Stimulated activated CD8-positive, alpha-beta memory T cell treated with anti-CD3 and anti-CD28 coated beads, Interleukin-15, amount 100 ng/mL, for 24 hours (primary cell): ENCODE measurements around the gene LAMA5.

Experiments
- DNase-seq: peaks from one replicate; pipeline ENCODE4 v3.0.0-alpha.2; 2020; ENCODE audit warnings: low read depth

Gene LAMA5, protein sequence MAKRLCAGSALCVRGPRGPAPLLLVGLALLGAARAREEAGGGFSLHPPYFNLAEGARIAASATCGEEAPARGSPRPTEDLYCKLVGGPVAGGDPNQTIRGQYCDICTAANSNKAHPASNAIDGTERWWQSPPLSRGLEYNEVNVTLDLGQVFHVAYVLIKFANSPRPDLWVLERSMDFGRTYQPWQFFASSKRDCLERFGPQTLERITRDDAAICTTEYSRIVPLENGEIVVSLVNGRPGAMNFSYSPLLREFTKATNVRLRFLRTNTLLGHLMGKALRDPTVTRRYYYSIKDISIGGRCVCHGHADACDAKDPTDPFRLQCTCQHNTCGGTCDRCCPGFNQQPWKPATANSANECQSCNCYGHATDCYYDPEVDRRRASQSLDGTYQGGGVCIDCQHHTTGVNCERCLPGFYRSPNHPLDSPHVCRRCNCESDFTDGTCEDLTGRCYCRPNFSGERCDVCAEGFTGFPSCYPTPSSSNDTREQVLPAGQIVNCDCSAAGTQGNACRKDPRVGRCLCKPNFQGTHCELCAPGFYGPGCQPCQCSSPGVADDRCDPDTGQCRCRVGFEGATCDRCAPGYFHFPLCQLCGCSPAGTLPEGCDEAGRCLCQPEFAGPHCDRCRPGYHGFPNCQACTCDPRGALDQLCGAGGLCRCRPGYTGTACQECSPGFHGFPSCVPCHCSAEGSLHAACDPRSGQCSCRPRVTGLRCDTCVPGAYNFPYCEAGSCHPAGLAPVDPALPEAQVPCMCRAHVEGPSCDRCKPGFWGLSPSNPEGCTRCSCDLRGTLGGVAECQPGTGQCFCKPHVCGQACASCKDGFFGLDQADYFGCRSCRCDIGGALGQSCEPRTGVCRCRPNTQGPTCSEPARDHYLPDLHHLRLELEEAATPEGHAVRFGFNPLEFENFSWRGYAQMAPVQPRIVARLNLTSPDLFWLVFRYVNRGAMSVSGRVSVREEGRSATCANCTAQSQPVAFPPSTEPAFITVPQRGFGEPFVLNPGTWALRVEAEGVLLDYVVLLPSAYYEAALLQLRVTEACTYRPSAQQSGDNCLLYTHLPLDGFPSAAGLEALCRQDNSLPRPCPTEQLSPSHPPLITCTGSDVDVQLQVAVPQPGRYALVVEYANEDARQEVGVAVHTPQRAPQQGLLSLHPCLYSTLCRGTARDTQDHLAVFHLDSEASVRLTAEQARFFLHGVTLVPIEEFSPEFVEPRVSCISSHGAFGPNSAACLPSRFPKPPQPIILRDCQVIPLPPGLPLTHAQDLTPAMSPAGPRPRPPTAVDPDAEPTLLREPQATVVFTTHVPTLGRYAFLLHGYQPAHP (N-terminal part only)

DNA sequence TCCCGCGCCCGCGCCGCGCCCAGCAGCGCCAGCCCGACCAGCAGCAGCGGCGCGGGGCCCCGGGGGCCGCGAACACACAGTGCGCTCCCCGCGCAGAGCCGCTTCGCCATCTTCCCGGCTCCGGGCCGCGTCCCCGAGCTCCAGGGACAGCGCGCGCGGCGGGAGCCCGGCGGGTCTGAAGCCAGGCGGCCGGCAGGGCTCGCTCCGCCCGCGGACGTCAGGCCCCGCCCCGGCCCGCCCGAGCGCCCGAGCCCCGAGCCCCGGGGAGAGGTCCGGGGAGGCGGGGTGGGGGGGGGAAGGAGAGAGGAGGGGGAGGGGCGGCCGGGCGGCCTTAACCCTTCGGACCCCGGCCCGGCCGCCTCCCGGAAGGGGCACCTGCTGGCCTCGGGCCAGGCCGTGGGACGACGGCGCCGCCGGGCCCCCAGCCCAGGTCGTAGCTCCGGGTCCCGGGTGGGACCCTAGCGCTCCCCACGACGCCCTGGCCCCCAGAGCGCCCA, at the start of gene LAMA5:
TSS of gene LAMA5 (minus strand) at position 177 of the 497 bp plus-strand sequence. CDS start at position 110, 67 bp downstream.
- no peak for DNase-seq

DNA sequence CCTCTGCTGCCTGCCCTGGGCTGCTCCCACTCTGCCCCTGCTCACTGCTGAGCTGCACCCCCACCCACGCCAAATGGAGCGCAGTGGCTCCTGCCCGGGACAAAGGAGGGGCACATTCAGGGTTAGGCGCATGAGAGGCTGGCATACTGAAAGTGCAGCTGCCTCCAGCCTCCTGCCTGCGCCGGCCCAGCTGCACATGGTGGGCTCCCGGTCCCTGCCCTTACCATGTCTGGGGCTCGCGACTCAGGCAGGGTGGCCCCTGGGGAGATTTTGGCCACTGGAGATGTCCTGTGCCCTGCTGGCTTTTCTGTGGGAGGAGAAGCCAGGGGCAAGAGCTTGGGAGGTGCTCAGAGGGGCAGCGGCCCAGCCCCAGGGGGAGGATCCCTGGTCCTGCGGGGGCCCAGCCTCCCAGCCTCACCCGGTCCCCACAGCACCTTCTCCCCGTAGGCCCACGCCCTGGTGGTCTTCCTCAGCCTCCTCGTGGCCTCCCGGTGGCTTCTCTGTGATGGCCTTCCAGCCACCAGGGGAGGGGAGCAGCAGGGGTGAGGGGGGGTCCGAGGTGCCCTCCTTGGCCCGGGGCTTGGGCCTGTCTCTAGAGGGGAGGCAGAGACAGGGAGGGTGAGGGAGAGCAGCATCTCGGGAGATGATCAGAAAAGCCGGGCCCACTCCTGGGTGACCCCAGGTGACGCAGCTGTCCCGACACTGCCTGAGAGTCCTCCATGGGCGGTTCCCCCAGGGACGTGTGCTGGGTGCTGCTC, 48.4 kb upstream of the LAMA5 start:
- DNase-seq = no peak

DNA sequence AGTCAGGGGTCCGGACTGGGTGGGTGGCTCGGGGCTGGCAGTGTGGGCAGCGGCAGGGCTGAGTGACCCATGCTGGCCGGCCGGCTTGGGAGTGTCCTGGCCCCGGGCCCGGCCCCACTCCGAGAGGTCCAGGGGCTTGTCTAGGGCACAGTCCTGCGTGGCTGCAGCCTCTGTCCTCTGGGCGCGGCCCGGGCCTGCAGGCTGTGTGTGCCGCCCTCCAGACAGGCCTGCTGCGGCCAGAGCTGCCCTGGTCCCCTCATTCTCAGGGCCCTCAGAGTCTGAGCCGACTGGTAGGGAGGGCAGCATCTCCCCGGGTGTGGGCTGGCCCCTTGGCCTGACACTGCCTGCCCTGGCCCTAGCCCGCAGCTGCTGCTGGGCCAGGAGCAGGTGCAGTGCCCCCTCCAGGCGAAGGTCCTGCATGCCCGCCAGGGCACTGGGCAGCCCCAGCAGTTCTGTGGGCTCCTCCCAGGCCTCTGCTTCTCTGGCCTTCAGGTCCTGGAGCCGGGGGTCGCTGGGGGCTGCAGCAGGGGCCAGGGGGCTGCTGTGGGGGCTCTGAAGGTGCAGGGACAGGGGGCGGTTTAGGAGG, 46.9 kb upstream of the LAMA5 start:
- no peak for DNase-seq

DNA sequence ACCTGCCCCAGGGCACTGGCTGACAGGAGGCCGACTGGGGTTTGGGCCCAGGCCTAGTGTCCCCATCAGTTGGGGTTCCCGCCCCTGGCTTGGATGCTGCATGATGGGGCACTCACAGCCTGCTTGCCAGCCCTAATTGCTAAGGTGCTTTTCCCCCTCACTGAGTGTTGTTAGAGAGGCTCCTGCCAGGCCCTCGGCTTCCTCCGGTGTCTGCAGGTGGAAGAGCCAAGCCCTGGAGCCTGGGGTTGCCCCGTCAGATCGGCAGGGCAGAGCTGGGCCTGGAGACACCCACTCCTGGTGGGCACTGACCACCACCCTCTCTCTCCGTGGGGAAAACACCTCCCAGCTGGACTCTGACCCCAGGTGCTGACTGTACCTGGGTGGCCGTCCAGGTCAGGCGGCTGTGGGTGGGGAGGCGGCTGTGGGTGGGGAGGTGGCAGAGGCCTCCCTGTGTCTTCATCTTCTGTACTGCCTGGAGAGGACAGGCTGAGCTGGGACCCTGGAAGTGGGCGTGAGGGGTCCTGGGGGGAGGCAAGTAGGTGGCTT, 46.0 kb upstream of the LAMA5 start:
- no peak for DNase-seq

DNA sequence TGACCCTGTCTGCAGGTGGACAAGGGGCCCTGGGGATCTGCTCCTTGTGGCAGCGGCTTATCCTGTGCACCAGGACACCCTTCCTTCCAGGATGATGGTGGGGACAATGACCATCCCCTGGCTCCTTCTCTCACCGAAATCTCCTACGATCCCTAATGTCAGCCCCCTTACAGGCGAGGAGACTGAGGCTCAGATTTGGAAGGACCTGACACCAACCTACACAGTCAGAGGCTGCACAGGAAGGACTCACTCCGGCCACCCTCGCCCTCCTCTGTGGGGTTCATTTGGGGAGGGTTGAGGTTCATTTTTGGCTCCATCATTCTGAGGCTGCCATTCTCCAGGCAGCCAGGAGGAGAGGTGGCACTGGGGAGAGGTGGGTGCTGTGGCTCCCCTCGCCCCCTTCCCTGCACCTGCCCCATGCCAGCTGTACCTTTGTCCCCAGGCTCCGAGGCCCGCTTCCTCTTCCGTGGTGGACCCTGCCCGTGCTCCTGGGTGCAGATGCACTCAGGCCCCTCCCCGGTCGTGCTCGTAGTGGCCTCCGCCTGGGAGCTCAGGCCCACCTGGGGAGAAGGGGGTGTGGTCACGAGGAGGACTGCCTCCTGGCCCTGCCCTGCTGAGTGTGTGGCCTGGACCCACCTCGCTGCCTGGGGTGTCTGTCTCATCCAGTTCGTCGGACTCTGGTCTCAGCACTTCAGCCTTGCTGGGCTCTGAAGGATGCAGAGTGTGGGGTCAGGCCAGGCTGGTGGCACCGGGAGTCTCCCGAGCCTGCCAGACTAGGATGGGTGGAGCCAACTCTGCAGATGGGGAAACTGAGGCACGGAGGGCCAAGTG, 45.3 kb upstream of the LAMA5 start:
- DNase-seq = no peak

- DNase-seq = no peak
These were observed 44.5 kb upstream of the LAMA5 start for GRCh38 chr20:62411479-62412193.

- no peak for DNase-seq
These were observed 43.8 kb upstream of the LAMA5 start for GRCh38 chr20:62410746-62411478.

DNA sequence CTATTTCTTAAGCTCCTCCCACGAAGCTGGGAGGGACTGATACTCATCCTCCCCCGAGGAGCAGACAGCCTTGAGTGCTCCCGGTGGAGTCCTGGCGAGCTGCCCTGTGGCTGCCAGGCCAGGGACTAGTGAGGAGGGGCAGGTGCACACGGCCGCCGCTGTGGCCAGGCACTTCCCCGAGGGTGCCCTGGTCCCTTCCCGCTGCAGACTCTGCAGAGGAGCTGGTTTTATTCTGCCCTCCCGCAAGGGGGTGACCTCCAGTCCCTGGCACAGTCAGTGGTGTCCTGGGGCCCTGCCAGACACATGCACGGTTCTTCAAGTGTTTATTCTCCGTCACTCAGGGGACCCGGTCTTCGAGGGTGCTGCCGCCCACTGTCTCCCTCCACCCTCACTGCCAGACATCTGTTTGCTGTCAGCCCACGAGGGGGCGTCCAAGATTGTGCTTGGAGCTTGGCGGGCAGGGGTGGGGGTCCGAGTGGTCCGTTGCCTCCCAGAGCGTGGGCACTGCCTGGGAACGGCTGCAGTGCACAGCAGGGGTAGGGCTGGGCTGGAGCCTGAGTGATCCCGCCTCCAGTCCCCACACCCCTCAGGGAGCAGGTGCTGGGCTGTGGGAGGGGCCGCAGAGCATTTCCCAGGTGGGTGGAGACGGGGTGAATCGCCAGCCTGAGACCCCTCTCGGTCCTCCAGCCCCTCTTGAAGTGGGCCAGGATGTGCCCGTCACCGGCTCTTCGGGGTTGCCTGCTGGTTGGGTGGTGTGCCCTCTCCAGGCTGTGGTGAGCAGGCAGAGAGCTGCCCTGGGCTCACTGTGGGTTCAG, 43.0 kb upstream of the LAMA5 start:
- no peak for DNase-seq

- DNase-seq = no peak
These were observed 42.2 kb upstream of the LAMA5 start for GRCh38 chr20:62409086-62409853.

DNA sequence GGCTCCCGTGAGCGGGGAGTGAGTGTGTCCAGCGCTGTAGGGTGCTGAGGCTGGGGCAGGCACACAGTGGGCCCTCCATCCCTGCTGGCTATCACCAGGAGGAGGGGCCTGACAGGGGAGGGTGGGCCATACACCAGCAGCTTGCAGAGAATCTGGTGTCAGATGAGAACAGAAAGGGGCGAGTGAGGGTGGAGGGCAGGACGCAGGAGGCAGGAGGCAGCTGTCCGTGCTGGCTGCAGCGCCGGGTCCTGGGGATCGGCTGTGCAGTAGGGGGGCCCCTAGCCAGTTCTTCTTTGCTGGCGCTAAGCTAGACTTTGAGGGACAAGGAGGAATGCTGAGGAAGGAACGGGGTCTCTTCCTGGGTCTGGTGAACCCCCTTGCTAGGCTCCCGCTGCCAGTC, 41.5 kb upstream of the LAMA5 start:
- no peak for DNase-seq

- no peak for DNase-seq
These were observed 40.9 kb upstream of the LAMA5 start for GRCh38 chr20:62408055-62408454.

DNA sequence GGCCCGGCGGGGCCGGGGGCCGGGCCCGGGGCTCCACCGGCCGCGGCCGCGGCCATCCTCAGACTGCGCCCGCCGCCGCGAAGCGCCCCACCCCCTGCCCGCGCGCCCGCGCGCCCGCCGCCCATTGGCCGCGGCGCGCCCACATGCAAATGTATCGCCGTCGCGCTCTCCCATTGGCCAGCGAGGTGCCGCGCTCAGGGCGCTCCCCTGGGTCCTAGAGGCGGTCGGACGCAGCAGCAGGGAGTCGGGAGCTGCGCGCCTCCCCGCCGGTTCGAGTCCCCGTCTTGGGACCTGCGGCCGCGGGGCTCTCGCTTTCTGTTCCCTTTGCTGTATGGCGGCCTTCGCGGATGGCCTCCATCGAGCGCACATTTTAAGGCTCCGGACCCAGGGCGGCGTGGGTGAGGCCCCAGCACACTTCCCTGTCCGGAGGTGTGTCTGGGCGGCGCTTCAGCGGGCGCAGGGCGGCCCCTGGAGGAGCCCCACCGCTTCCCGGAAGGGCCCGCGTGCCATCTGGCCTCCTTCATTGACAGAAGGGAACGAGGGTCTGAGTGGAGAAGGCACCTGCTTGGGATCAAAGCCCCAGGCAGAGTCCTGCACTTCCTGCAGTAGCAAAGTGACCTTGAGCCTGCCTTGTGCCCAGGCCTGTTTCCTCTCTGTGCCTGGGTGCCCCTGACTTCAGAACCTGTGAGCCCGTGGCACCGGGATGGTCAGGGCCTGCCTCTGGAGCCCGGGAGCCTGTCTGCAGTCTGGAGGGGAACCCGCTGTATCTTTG, 40.3 kb upstream of the LAMA5 start, which contains the start of gene CABLES2:
TSS of gene CABLES2 (minus strand) at position 65 of the 772 bp plus-strand sequence. CDS start at position 56, 9 bp downstream.
- peak; percentile 82 for DNase-seq

- DNase-seq = no peak
These were observed 39.6 kb upstream of the LAMA5 start for GRCh38 chr20:62406635-62407176.

GRCh38 chr20:62405981-62406513, 38.9 kb upstream of the LAMA5 start:
- DNase-seq = no peak
